ENCODE measurements around the gene POLA2. TPM values are rescaled to one million over a fixed set of nuclear protein-coding genes. Genes with fewer than 3 reads are reported as not detected.

Gene POLA2
- 74.5 and 74.6 TPM in 2 replicates for total RNA-seq

- Mint-ChIP-seq H3K4me1 (ENCODE audit: low read depth) (peaks cover 35% of the 10 kb centered on the region), H3K9me3 (no peaks in the 10 kb centered on the region), H3K4me3 (ENCODE audit: low read depth) (peak within 1 kb of the TSS; percentile 87), H3K27ac (peak within 1 kb of the TSS; percentile 81), H3K36me3 (ENCODE audit: low read depth) (peaks cover 38% of the 10 kb centered on the region), H3K27me3 (ENCODE audit: low read depth) (no peaks in the 10 kb centered on the region)
- peak; percentile 97 for DNase-seq (ENCODE audit: low spot score)
- intact Hi-C loops (cut with micrococcal nuclease): loop anchor here (5.0 kb wide), 1 partner anchor 129 kb away; the partner anchor contains the start of gene SYVN1
Measured at GRCh38 chr11:65261591-65262380, at the start of gene POLA2. Gene POLA2, plus strand, starts transcription at chr11:65261962. Its CDS starts 331 bp downstream, at chr11:65262293.

GRCh38 chr11:65212226-65212801 lies 49.4 kb upstream of the POLA2 start:
- DNase-seq (ENCODE audit: low spot score): no peak
- peaks cover 13% of the 10 kb centered on the region for H3K36me3 Mint-ChIP-seq (ENCODE audit: low read depth)
- H3K9me3 Mint-ChIP-seq: peaks cover 5% of the 10 kb centered on the region
- H3K4me3 Mint-ChIP-seq (ENCODE audit: low read depth): no peak overlapping the region
- intact Hi-C loops (cut with micrococcal nuclease): no loop called here
- peaks cover 3% of the 10 kb centered on the region for H3K27me3 Mint-ChIP-seq (ENCODE audit: low read depth)
- peaks cover 14% of the 10 kb centered on the region for H3K4me1 Mint-ChIP-seq (ENCODE audit: low read depth)
- no peak overlapping the region for H3K27ac Mint-ChIP-seq

- intact Hi-C loops (cut with micrococcal nuclease): no loop called here
- Mint-ChIP-seq H3K4me1 (ENCODE audit: low read depth) (peaks cover 14% of the 10 kb centered on the region), H3K4me3 (ENCODE audit: low read depth) (no peak overlapping the region), H3K36me3 (ENCODE audit: low read depth) (peaks cover 13% of the 10 kb centered on the region), H3K27me3 (ENCODE audit: low read depth) (peaks cover 3% of the 10 kb centered on the region), H3K9me3 (peaks cover 5% of the 10 kb centered on the region), H3K27ac (no peak overlapping the region)
- DNase-seq (ENCODE audit: low spot score): no peak
Measured at GRCh38 chr11:65213322-65214211, 48.2 kb upstream of the POLA2 start.

- peaks cover 5% of the 10 kb centered on the region for H3K27me3 Mint-ChIP-seq (ENCODE audit: low read depth)
- no peak overlapping the region for H3K4me3 Mint-ChIP-seq (ENCODE audit: low read depth)
- no peak overlapping the region for H3K27ac Mint-ChIP-seq
- peaks cover 10% of the 10 kb centered on the region for H3K4me1 Mint-ChIP-seq (ENCODE audit: low read depth)
- no peak for DNase-seq (ENCODE audit: low spot score)
- intact Hi-C loops (cut with micrococcal nuclease): no loop called here
- peaks cover 5% of the 10 kb centered on the region for H3K9me3 Mint-ChIP-seq
- peaks cover 7% of the 10 kb centered on the region for H3K36me3 Mint-ChIP-seq (ENCODE audit: low read depth)
Measured at GRCh38 chr11:65214212-65214845, 47.4 kb upstream of the POLA2 start.

- Mint-ChIP-seq H3K9me3 (peaks cover 5% of the 10 kb centered on the region), H3K27me3 (ENCODE audit: low read depth) (peaks cover 6% of the 10 kb centered on the region), H3K4me1 (ENCODE audit: low read depth) (peaks cover 14% of the 10 kb centered on the region), H3K36me3 (ENCODE audit: low read depth) (peaks cover 3% of the 10 kb centered on the region), H3K27ac (peak overlapping the region; percentile 90), H3K4me3 (ENCODE audit: low read depth) (no peak overlapping the region)
- no peak for DNase-seq (ENCODE audit: low spot score)
- intact Hi-C loops (cut with micrococcal nuclease): loop anchor here (5.0 kb wide), 1 partner anchor 102 kb away; no protein-coding TSS in a partner anchor
Measured at GRCh38 chr11:65215441-65216076, 46.2 kb upstream of the POLA2 start.

GRCh38 chr11:65216830-65217229 lies 44.9 kb upstream of the POLA2 start:
- Mint-ChIP-seq H3K9me3 (peaks cover 5% of the 10 kb centered on the region), H3K27ac (peak overlapping the region; percentile 40), H3K27me3 (ENCODE audit: low read depth) (peaks cover 6% of the 10 kb centered on the region), H3K4me1 (ENCODE audit: low read depth) (peaks cover 14% of the 10 kb centered on the region), H3K36me3 (ENCODE audit: low read depth) (peaks cover 3% of the 10 kb centered on the region), H3K4me3 (ENCODE audit: low read depth) (no peak overlapping the region)
- intact Hi-C loops (cut with micrococcal nuclease): loop anchor here (5.0 kb wide), 1 partner anchor 100 kb away; no protein-coding TSS in a partner anchor
- DNase-seq (ENCODE audit: low spot score): no peak

- no peak overlapping the region for H3K4me3 Mint-ChIP-seq (ENCODE audit: low read depth)
- DNase-seq (ENCODE audit: low spot score): no peak
- H3K27ac Mint-ChIP-seq: peak overlapping the region; percentile 40
- H3K9me3 Mint-ChIP-seq: peaks cover 5% of the 10 kb centered on the region
- H3K4me1 Mint-ChIP-seq (ENCODE audit: low read depth): peaks cover 14% of the 10 kb centered on the region
- intact Hi-C loops (cut with micrococcal nuclease): loop anchor here (5.0 kb wide), 1 partner anchor 100 kb away; no protein-coding TSS in a partner anchor
- peaks cover 9% of the 10 kb centered on the region for H3K27me3 Mint-ChIP-seq (ENCODE audit: low read depth)
- peaks cover 3% of the 10 kb centered on the region for H3K36me3 Mint-ChIP-seq (ENCODE audit: low read depth)
Measured at GRCh38 chr11:65217441-65218423, 44.0 kb upstream of the POLA2 start.

GRCh38 chr11:65218446-65218845 lies 43.3 kb upstream of the POLA2 start:
- no peak overlapping the region for H3K4me3 Mint-ChIP-seq (ENCODE audit: low read depth)
- DNase-seq (ENCODE audit: low spot score): no peak
- H3K9me3 Mint-ChIP-seq: peaks cover 5% of the 10 kb centered on the region
- H3K27ac Mint-ChIP-seq: no peak overlapping the region
- H3K4me1 Mint-ChIP-seq (ENCODE audit: low read depth): peaks cover 13% of the 10 kb centered on the region
- H3K36me3 Mint-ChIP-seq (ENCODE audit: low read depth): peaks cover 3% of the 10 kb centered on the region
- H3K27me3 Mint-ChIP-seq (ENCODE audit: low read depth): peaks cover 11% of the 10 kb centered on the region
- intact Hi-C loops (cut with micrococcal nuclease): loop anchor here (5.0 kb wide), 1 partner anchor 99 kb away; no protein-coding TSS in a partner anchor

- Mint-ChIP-seq H3K4me3 (ENCODE audit: low read depth) (no peak overlapping the region), H3K9me3 (peaks cover 5% of the 10 kb centered on the region), H3K27me3 (ENCODE audit: low read depth) (peaks cover 15% of the 10 kb centered on the region), H3K27ac (no peak overlapping the region), H3K36me3 (ENCODE audit: low read depth) (peaks cover 3% of the 10 kb centered on the region), H3K4me1 (ENCODE audit: low read depth) (peaks cover 9% of the 10 kb centered on the region)
- intact Hi-C loops (cut with micrococcal nuclease): loop anchor here (5.0 kb wide), 1 partner anchor 97 kb away; no protein-coding TSS in a partner anchor
- no peak for DNase-seq (ENCODE audit: low spot score)
Measured at GRCh38 chr11:65219930-65220213, 41.9 kb upstream of the POLA2 start.

GRCh38 chr11:65221026-65221425 lies 40.7 kb upstream of the POLA2 start:
- no peak for DNase-seq (ENCODE audit: low spot score)
- H3K4me3 Mint-ChIP-seq (ENCODE audit: low read depth): no peak overlapping the region
- H3K4me1 Mint-ChIP-seq (ENCODE audit: low read depth): peaks cover 9% of the 10 kb centered on the region
- no peaks in the 10 kb centered on the region for H3K36me3 Mint-ChIP-seq (ENCODE audit: low read depth)
- H3K9me3 Mint-ChIP-seq: no peaks in the 10 kb centered on the region
- H3K27ac Mint-ChIP-seq: no peak overlapping the region
- H3K27me3 Mint-ChIP-seq (ENCODE audit: low read depth): peaks cover 21% of the 10 kb centered on the region
- intact Hi-C loops (cut with micrococcal nuclease): no loop called here

GRCh38 chr11:65223011-65223410 lies 38.8 kb upstream of the POLA2 start:
- Mint-ChIP-seq H3K4me3 (ENCODE audit: low read depth) (no peak overlapping the region), H3K4me1 (ENCODE audit: low read depth) (peaks cover 10% of the 10 kb centered on the region), H3K36me3 (ENCODE audit: low read depth) (no peaks in the 10 kb centered on the region), H3K27me3 (ENCODE audit: low read depth) (peaks cover 36% of the 10 kb centered on the region), H3K27ac (no peak overlapping the region), H3K9me3 (no peaks in the 10 kb centered on the region)
- DNase-seq (ENCODE audit: low spot score): no peak
- intact Hi-C loops (cut with micrococcal nuclease): no loop called here

All from activated T-helper 2 cell treated with anti-CD3 and anti-CD28 coated beads, Interferon-gamma antibody, Interleukin-2, Interleukin-4, amounts not matched to agents 10 μg/mL and 5 μg/mL and 100 μg/mL, durations not matched to agents 14 hours and 24 hours and 36 hours (primary cell).